Activated CD4-positive, alpha-beta T cell treated with anti-CD3 and anti-CD28 coated beads for 36 hours (primary cell): Measurements from ENCODE around the gene YBX2. TPM values are rescaled to one million over a fixed set of nuclear protein-coding genes. Genes with fewer than 3 reads are reported as not detected.
"Not testable (repeated sequence)": the region's sequence is repeated elsewhere in the genome, so short reads cannot be mapped to it uniquely, and the experiment has no call there.

Experiments used
- ATAC-seq: fragments of 200-7000 bp; cut with Tn5 transposase; one replicate; pipeline ENCODE4 v1.10.0; 2021; ENCODE audit warnings: mild to moderate bottlenecking, moderate library complexity
- CTCF ChIA-PET: fragments of 350-600 bp; sonication (Branson Sonifier 250); formaldehyde crosslinking; loops from one replicate; lab custom pipeline; 2021; ENCODE audit warnings: antibody characterized with exemption; lab: Charles Lee
- POLR2A ChIA-PET: fragments of 350-600 bp; sonication (Branson Sonifier 250); formaldehyde crosslinking; loops from one replicate; lab custom pipeline; 2021; ENCODE audit warnings: antibody characterized with exemption, inconsistent platforms; lab: Charles Lee
- DNase-seq: peaks from one replicate; pipeline ENCODE4 v3.0.0-alpha.2; 2020
- H3K27ac Mint-ChIP-seq: one replicate; pipeline ENCODE4 v1.8.0; 2021; ENCODE audit warnings: mixed read lengths
- H3K27me3 Mint-ChIP-seq: one replicate; pipeline ENCODE4 v1.8.0; 2021; ENCODE audit warnings: mixed read lengths
- H3K36me3 Mint-ChIP-seq: one replicate; pipeline ENCODE4 v1.8.0; 2021; ENCODE audit warnings: low read depth, mixed read lengths
- H3K4me1 Mint-ChIP-seq: one replicate; pipeline ENCODE4 v1.8.0; 2021; ENCODE audit warnings: mixed read lengths
- H3K4me3 Mint-ChIP-seq: one replicate; pipeline ENCODE4 v1.8.0; 2021; ENCODE audit warnings: mild to moderate bottlenecking, moderate library complexity, mixed read lengths
- H3K9me3 Mint-ChIP-seq: one replicate; pipeline ENCODE4 v1.8.0; 2021; ENCODE audit warnings: low read depth, mixed read lengths
- intact Hi-C, 2 experiments: fragments of 100-400 bp; cut with DNase I in 1 of 2; cut with micrococcal nuclease in 1 of 2; formaldehyde crosslinking; loops; one replicate each; pipeline versions ENCODE4 v1.14.2 to v1.15.1; 2022 to 2024; cut with DNase I, micrococcal nuclease
- total RNA-seq, 2 experiments: library from RNA; stranded (reverse); gene quantifications; one replicate each; pipeline ENCODE4 v1.2.3, GENCODE V29; 2021

YBX2 gene
- total RNA-seq, 2 experiments from 2014 or later, result 0.34 to 0.67 TPM

GRCh38 chr17:7243838-7244237 is 50.6 kb downstream of the YBX2 start:
- CTCF ChIA-PET, result interaction anchor here (0.8 kb wide), 1 partner anchor 23 kb away, joined by 3 read pairs; no protein-coding TSS in a partner anchor
- H3K27ac Mint-ChIP-seq, POLR2A ChIA-PET, H3K27me3 Mint-ChIP-seq, H3K9me3 Mint-ChIP-seq, ATAC-seq, DNase-seq: not testable (repeated sequence)
- Mint-ChIP-seq H3K4me1 (peaks cover 46% of the 10 kb centered on the region), H3K4me3 (peak overlapping the region; percentile 97), H3K36me3 (peaks cover 38% of the 10 kb centered on the region)
- intact Hi-C loops, result loop anchor here in 1 of 2 experiments (10.0 kb wide), 1 partner anchor 911 kb away; the partner anchor contains the start of gene PER1

GRCh38 chr17:7243453-7243729 is 51.0 kb downstream of the YBX2 start:
- DNase-seq (no peak), ATAC-seq (no peak)
- Mint-ChIP-seq H3K4me3 (peak overlapping the region; percentile 97), H3K4me1 (peaks cover 41% of the 10 kb centered on the region), H3K27ac (peak overlapping the region; percentile 82), H3K27me3 (no peaks in the 10 kb centered on the region), H3K36me3 (peaks cover 36% of the 10 kb centered on the region), H3K9me3 (no peaks in the 10 kb centered on the region)
- POLR2A ChIA-PET, result interaction anchor here (2.6 kb wide), 1 partner anchor 8 kb away, joined by 8 read pairs; the partner anchor contains the start of genes CTDNEP1 and ELP5
- CTCF ChIA-PET, result interaction anchor here (0.8 to 1.0 kb wide), 3 partner anchors 23 to 86 kb away, joined by 3 read pairs; partner anchors contain the start of gene NEURL4
- intact Hi-C loops, result loop anchor here in 1 of 2 experiments (10.0 kb wide), 1 partner anchor 911 kb away; the partner anchor contains the start of gene PER1

GRCh38 chr17:7242717-7243452 is 51.6 kb downstream of the YBX2 start:
- H3K4me3 Mint-ChIP-seq, result peak overlapping the region; percentile 97
- POLR2A ChIA-PET, result interaction anchor here (0.6 to 2.6 kb wide), 5 partner anchors 8 to 602 kb away, joined by 3 to 8 read pairs (median 3); partner anchors contain the start of genes CD68, CTDNEP1, ELP5 and NEURL4
- H3K9me3 Mint-ChIP-seq, result no peaks in the 10 kb centered on the region
- intact Hi-C loops, result loop anchor here (1.0 to 10.0 kb wide), 6 partner anchors 8 to 912 kb away; partner anchors contain the start of genes ACADVL (in 1 of the 2), CTDNEP1 (in 1 of the 2), DLG4 (in 1 of the 2) and ELP5 (in 1 of the 2)
- DNase-seq (peak; percentile 95), ATAC-seq (peak; percentile 27)
- H3K27ac Mint-ChIP-seq, result peak overlapping the region; percentile 98
- peaks cover 41% of the 10 kb centered on the region for H3K4me1 Mint-ChIP-seq
- CTCF ChIA-PET, result interaction anchor here (1.0 to 3.5 kb wide), 5 partner anchors 8 to 87 kb away, joined by 3 to 22 read pairs (median 3); partner anchors contain the start of genes ACADVL, DLG4, DVL2 and NEURL4
- H3K36me3 Mint-ChIP-seq, result peaks cover 36% of the 10 kb centered on the region
- no peaks in the 10 kb centered on the region for H3K27me3 Mint-ChIP-seq

- ChIA-PET POLR2A (interaction anchor here (0.6 to 2.6 kb wide), 7 partner anchors 9 to 603 kb away, joined by 3 to 8 read pairs (median 3); partner anchors contain the start of genes CD68, CTDNEP1, ELP5 and NEURL4), CTCF (interaction anchor here (0.9 to 3.5 kb wide), 6 partner anchors 8 to 88 kb away, joined by 3 to 22 read pairs (median 3); partner anchors contain the start of genes ACADVL, DLG4, DVL2 and NEURL4)
- ATAC-seq, result peak; percentile 32
- Mint-ChIP-seq H3K36me3 (peaks cover 36% of the 10 kb centered on the region), H3K4me1 (peaks cover 43% of the 10 kb centered on the region), H3K4me3 (peak within 1 kb of the TSS; percentile 97), H3K27ac (peak within 1 kb of the TSS; percentile 98), H3K27me3 (no peaks in the 10 kb centered on the region), H3K9me3 (no peaks in the 10 kb centered on the region)
- intact Hi-C loops, result loop anchor here (1.0 to 10.0 kb wide), 6 partner anchors 9 to 913 kb away; partner anchors contain the start of genes ACADVL (in 1 of the 2), CTDNEP1 (in 1 of the 2), DLG4 (in 1 of the 2) and ELP5 (in 1 of the 2)
- DNase-seq, result peak; percentile 95
Observed at GRCh38 chr17:7241783-7242716, 52.4 kb downstream of the YBX2 start, which contains the start of gene GABARAP. TSS of gene GABARAP (minus strand) at chr17:7242449. CDS start at chr17:7242330, 119 bp downstream.

GRCh38 chr17:7241090-7241733 is 53.2 kb downstream of the YBX2 start:
- Mint-ChIP-seq H3K36me3 (peaks cover 34% of the 10 kb centered on the region), H3K9me3 (no peaks in the 10 kb centered on the region), H3K27me3 (no peaks in the 10 kb centered on the region), H3K4me1 (peaks cover 44% of the 10 kb centered on the region), H3K27ac (peak overlapping the region; percentile 98), H3K4me3 (peak overlapping the region; percentile 97)
- intact Hi-C loops, result loop anchor here in 1 of 2 experiments (10.0 kb wide), 1 partner anchor 914 kb away; the partner anchor contains the start of gene PER1
- DNase-seq (no peak), ATAC-seq (no peak)
- POLR2A ChIA-PET, result interaction anchor here (0.7 to 2.6 kb wide), 4 partner anchors 10 to 338 kb away, joined by 3 to 8 read pairs (median 4); partner anchors contain the start of genes CD68, CTDNEP1, ELP5 and POLR2A
- CTCF ChIA-PET, result interaction anchor here (0.6 to 3.5 kb wide), 4 partner anchors 21 to 89 kb away, joined by 3 to 22 read pairs (median 4); partner anchors contain the start of genes ACADVL and DLG4

- ChIA-PET CTCF (interaction anchor here (1.2 to 3.5 kb wide), 3 partner anchors 11 to 194 kb away, joined by 4 to 22 read pairs (median 8); partner anchors contain the start of genes ACADVL, CTDNEP1 and DLG4), POLR2A (interaction anchor here (0.7 kb wide), 1 partner anchor 20 kb away, joined by 3 read pairs; no protein-coding TSS in a partner anchor)
- ATAC-seq (no peak), DNase-seq (no peak)
- H3K27me3 Mint-ChIP-seq, result no peaks in the 10 kb centered on the region
- H3K4me1 Mint-ChIP-seq, result peaks cover 52% of the 10 kb centered on the region
- H3K4me3 Mint-ChIP-seq, result peak overlapping the region; percentile 97
- intact Hi-C loops, result loop anchor here in 1 of 2 experiments (10.0 kb wide), 1 partner anchor 914 kb away; the partner anchor contains the start of gene PER1
- peaks cover 37% of the 10 kb centered on the region for H3K36me3 Mint-ChIP-seq
- peak overlapping the region; percentile 75 for H3K27ac Mint-ChIP-seq
- no peaks in the 10 kb centered on the region for H3K9me3 Mint-ChIP-seq
Observed at GRCh38 chr17:7240375-7240774, 54.1 kb downstream of the YBX2 start.

- Mint-ChIP-seq H3K36me3 (peaks cover 43% of the 10 kb centered on the region), H3K9me3 (no peaks in the 10 kb centered on the region), H3K4me1 (peaks cover 61% of the 10 kb centered on the region), H3K4me3 (peak within 1 kb of the TSS; percentile 97), H3K27ac (peak within 1 kb of the TSS; percentile 93), H3K27me3 (no peaks in the 10 kb centered on the region)
- DNase-seq, result peak; percentile 99
- intact Hi-C loops, result loop anchor here (1.0 to 10.0 kb wide), 17 partner anchors 13 to 1753 kb away; partner anchors contain the start of genes CTC1 (in 1 of the 2), DERL2 (in 1 of the 2), EIF5A (in 1 of the 2) and ELP5 (in 1 of the 2)
- CTCF ChIA-PET, result interaction anchor here (0.7 to 3.5 kb wide), 6 partner anchors 12 to 193 kb away, joined by 3 to 22 read pairs (median 4); partner anchors contain the start of genes ACADVL, CTDNEP1 and DLG4
- peak; percentile 74 for ATAC-seq
- POLR2A ChIA-PET, result interaction anchor here (0.6 to 1.2 kb wide), 5 partner anchors 10 to 204 kb away, joined by 3 to 5 read pairs (median 3); partner anchors contain the start of genes CTDNEP1, ELP5 and SLC16A13
Observed at GRCh38 chr17:7239091-7240027, 55.1 kb downstream of the YBX2 start, which contains the start of gene PHF23. TSS of gene PHF23 (minus strand) at chr17:7239457. CDS start at chr17:7239279, 178 bp downstream.

GRCh38 chr17:7238420-7239090 is 55.9 kb downstream of the YBX2 start:
- DNase-seq (peak; percentile 49), ATAC-seq (no peak)
- intact Hi-C loops, result loop anchor here (1.0 to 5.0 kb wide), 16 partner anchors 14 to 1752 kb away; partner anchors contain the start of genes CTC1 (in 1 of the 2), DERL2 (in 1 of the 2), EIF5A (in 1 of the 2) and ELP5 (in 1 of the 2)
- peaks cover 61% of the 10 kb centered on the region for H3K4me1 Mint-ChIP-seq
- H3K9me3 Mint-ChIP-seq, result no peaks in the 10 kb centered on the region
- no peaks in the 10 kb centered on the region for H3K27me3 Mint-ChIP-seq
- ChIA-PET CTCF (interaction anchor here (0.7 to 1.2 kb wide), 2 partner anchors 15 to 18 kb away, joined by 3 read pairs; no protein-coding TSS in a partner anchor), POLR2A (interaction anchor here (1.0 to 1.2 kb wide), 2 partner anchors 70 to 203 kb away, joined by 3 read pairs; partner anchors contain the start of gene SLC16A13)
- H3K36me3 Mint-ChIP-seq, result peaks cover 41% of the 10 kb centered on the region
- H3K27ac Mint-ChIP-seq, result peak overlapping the region; percentile 93
- peak overlapping the region; percentile 97 for H3K4me3 Mint-ChIP-seq
